Stimulated activated CD8-positive, alpha-beta memory T cell treated with anti-CD3 and anti-CD28 coated beads, Interleukin-12 subunit alpha, Interleukin-12 subunit beta, amount 100 ng/mL, for 1 hour (primary cell): Measurements from ENCODE around the gene FNDC8.
"Not testable (repeated sequence)": the region's sequence is repeated elsewhere in the genome, so short reads cannot be mapped to it uniquely, and the experiment has no call there.

Experiments
- DNase-seq: peaks from one replicate; pipeline ENCODE4 v3.0.0-alpha.2; 2020; ENCODE audit warnings: low read depth

FNDC8 gene

GRCh38 chr17:35144840-35145239 is 23.4 kb downstream of the FNDC8 start:
- no peak for DNase-seq

GRCh38 chr17:35146214-35146833 is 24.9 kb downstream of the FNDC8 start:
- no peak for DNase-seq

DNA sequence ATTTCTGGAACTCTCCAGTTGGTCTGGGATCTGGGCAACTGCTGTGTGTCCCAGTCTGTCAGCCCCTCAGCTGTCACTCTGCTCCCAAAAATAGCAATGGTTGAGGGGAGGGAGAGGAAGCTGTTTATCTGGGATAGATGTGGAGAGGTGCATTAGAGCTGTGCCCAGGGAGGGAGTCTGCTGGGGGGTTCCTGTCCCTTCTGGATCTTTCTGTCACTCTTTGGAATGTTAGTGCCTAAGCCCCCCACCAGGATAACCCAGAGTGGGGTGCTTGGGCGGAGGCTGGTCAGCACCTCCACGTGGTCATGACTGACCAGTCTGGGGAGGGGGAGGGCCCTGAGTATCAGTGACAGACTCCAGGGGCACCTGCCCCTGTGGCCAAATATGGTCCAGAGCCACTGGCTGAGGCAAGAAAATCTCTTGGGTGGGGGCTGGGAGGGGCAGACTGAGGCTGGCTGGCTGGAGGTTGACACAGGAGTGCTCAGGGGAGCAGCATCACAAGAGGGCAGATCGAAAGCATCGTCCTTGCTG is 26.0 kb downstream of the FNDC8 start, which contains the start of gene UNC45B:
Gene UNC45B (plus strand): TSS at position 443 of the 531 bp plus-strand sequence. CDS start 447 bp downstream, outside the sequence.
- no peak for DNase-seq

- no peak for DNase-seq
These were observed 26.7 kb downstream of the FNDC8 start for GRCh38 chr17:35148144-35148543.

DNA sequence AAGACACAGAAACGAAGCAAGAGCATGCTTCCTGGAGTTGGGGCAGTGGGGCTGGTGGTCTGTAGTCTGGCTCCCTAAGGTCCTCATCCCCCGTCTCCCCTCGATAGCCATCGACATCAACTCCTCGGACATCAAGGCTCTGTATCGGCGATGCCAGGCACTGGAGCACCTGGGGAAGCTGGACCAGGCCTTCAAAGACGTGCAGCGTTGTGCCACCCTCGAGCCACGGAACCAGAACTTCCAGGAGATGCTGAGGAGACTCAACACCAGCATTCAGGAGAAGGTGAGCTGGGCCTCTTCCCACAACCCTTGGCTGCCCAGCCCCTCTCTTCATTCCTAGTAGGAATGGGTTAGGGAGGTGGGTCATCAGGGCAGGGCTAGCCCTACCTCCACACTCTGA is 28.5 kb downstream of the FNDC8 start:
- DNase-seq: no peak

DNA sequence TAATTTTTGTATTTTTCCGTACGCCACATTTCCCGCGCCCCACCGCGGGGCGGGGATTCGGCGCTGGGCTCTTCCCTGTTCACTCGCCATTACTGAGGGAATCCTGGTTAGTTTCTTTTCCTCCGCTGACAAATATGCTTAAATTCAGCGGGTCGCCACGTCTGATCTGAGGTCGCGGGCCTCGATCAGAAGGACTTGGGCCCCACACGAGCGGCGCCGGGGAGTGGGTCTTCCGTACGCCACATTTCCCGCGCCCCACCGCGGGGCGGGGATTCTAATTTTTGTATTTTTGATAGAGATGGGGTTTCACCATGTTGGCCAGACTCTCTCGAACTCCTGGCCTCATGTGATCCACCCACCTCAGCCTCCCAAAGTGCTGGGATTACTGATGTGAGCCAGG is 29.7 kb downstream of the FNDC8 start:
- not testable (repeated sequence) for DNase-seq

DNA sequence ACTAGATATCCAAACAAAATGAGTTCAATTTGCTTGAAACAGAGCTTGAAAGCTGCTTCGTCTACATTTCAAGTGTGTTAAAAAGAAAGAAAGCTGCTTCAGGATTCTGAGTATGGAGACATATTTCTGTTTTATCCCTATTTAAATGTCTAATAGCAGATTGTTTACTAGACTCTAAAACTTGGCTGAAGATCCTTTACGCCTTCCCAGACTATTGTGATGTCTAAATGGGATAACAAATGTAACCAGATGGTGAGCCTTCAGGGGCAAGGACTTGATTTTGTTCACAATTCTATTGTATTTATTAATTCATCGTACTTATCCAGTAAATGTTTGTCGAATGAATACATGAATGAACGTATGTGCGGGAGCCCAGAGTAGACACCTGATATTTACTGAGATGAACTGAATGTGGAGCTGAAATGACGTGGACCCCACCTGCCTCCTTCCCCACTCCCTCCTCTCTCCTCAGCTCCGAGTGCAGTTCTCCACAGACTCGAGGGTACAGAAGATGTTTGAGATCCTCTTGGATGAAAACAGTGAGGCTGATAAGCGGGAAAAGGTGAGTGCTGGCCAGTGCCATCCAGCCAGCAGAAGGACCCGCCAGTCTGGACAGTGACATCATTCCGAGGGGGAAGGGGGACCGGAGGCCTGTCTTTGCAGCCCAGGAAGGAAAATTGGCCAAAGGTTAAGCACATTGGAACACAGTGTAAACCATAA is 31.2 kb downstream of the FNDC8 start:
- no peak for DNase-seq

DNA sequence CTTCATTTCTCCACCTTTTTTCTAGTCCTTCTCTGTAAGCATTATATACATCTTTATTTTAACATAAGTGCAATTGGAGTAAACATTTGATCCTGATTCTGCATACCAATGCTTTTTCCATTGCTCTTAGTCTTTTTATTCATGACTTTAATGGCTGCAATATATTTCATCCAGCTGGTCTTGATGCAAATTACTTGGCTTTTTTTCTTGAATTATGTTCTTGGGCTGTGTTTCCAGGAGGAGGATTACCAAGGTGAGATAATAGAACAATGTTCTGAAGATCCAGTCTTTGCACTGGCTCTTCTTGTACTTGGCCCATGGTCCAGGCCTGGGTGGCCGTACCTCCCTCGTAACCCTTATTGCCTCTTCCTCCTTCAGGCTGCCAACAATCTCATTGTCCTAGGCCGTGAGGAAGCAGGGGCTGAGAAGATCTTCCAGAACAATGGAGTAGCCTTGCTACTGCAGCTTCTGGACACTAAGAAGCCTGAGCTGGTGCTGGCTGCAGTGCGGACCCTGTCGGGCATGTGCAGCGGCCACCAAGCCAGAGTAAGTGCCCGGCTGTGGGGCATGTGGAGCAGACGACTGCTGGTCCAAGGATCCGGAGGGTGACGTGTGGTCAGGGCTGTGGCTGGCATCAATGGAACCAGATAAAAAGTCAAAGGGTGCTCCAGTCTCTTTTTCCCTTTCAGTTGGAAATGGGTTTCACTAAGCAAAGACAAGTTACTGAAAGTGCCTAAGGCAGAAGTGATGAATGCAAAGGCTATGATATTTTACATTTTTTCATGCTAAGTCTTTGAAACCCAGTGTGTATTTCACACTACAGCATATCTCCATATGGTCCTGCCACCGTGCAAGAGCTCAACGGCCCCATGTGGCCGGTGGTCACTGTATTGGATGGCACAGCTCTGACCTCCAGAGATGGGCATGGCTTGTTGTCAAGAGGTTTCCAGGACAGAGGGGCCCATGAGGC is 33.1 kb downstream of the FNDC8 start:
- DNase-seq: no peak

DNA sequence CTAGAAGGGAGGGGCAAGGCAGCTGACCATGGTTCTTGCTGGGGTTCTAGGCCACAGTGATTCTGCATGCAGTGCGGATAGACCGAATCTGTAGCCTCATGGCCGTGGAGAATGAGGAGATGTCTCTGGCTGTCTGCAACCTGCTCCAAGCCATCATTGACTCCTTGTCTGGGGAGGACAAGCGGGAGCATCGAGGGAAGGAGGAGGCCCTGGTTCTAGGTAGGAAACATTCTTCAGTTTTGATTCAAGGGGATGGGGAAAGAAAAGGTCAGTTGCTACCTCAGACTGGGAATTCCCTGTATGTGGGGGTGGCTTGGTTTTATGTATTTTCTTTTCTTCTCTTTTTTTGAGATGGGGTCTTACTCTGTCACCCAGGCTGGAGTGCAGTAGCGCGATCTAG is 33.8 kb downstream of the FNDC8 start:
- no peak for DNase-seq

DNA sequence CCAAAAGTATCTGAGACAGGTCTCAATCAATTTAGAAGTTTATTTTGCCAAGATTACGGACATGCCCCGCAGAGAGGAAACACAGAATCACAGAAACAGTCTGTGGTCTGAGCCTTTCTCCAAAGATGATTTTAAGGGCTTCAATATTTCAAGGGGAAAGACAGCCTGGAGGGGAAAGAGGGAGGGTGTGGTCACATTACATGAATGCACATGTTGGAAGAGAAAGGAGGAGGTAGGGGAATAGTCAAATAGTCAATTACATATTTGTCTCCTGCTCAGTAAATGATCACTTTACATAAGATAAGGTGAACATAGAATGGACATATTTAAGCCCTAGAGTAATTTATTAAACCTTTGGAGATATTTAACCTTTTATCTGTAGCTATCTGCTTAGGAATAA is 38.5 kb downstream of the FNDC8 start:
- DNase-seq: no peak

- peak; percentile 15 for DNase-seq
These were observed 39.2 kb downstream of the FNDC8 start for GRCh38 chr17:35160354-35161201.

GRCh38 chr17:35161281-35161761 is 39.9 kb downstream of the FNDC8 start:
- DNase-seq: no peak

DNA sequence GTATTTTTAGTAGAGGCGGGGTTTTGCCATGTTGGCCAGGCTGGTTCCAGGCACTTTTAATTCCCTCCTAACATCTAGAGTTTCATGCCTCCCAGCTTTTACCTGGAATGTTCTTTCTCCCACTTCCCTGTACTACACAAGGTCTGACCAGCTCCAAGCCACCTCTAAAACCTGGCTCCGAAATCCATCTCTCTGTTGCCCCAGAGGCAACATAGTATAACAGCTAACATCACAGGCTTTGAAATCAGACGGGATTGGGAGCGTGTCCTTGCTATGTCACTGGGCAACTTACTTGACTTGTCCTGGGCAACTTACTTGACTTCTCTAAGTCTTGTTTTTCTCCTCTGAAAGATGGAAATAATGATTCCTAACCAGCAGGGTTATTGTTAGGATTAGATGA is 41.3 kb downstream of the FNDC8 start:
- no peak for DNase-seq

GRCh38 chr17:35163886-35164285 is 42.5 kb downstream of the FNDC8 start:
- DNase-seq: no peak

DNA sequence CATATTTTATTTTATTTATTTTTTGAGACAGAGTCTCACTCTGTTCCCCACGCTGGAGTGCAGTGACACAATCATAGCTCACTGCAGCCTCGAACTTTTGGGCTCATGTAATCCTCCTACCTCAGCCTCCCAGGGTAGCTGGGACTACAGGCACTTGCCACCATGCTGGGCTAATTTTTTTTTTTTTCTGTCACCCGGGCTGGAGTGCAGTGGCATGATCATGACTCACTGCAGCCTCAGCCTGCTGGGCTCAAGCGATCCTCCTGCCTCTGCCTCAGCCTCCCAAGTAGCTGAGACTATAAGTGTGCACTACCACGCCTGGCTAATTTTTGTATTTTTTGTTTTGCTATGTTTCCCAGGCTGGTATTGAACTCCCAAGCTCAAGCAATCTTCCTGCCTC is 43.3 kb downstream of the FNDC8 start:
- DNase-seq: no peak

GRCh38 chr17:35166526-35166925 is 45.1 kb downstream of the FNDC8 start:
- no peak for DNase-seq

DNA sequence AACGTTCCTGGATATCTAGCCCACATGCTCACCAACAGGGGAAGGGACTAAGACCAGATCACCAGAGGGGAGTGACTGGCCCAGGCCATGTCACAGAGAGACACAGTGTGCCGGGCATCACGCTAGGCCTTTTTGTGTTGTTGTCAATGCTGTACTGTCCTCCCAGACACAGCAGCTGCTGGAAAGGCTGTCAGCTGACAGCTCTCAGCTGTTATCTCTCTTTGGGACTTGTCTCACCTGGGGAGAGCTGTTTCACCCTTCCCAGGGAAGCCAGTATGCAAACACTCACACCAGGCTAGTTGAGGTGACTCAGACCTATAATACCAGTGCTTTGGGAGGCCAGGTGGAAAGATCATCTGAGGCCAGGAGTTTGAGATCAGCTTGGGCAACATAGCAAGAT is 45.6 kb downstream of the FNDC8 start:
- DNase-seq: no peak

DNA sequence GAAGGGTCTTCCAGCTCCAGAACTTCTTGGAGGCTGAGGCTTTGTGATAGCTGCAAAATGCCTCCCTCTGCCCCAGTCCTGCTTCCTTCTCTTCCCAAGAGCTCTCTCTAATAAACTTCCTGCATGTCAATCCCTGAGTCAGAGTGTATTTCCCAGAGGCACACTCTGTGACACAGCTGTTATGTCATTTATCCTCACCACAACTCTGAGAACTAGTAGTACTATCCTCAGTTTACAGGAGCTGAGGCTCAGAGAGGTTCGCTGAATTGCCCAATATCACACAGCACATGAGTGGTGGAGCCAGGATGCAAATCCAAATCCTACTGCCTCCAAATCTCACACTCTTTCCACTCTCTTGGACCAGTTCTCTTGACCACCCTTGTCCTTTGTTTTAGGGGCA is 46.3 kb downstream of the FNDC8 start:
- DNase-seq: no peak

- DNase-seq: no peak
These were observed 48.5 kb downstream of the FNDC8 start for GRCh38 chr17:35169835-35170363.

GRCh38 chr17:35170968-35171771 is 49.8 kb downstream of the FNDC8 start:
- no peak for DNase-seq
